CD4-positive, alpha-beta T cell (primary cell): Measurements from ENCODE around the gene REXO1. TPM values are rescaled to one million over a fixed set of nuclear protein-coding genes. Genes with fewer than 3 reads are reported as not detected.

ENCODE experiments used
- ATAC-seq: fragments of 200-7000 bp; cut with Tn5 transposase; one replicate; pipeline ENCODE4 v1.10.0; 2022; ENCODE audit warnings: mild to moderate bottlenecking; ENCODE audit not compliant: poor library complexity
- CTCF ChIA-PET: fragments of 350-600 bp; sonication (Branson Sonifier 250); formaldehyde crosslinking; loops from one replicate; lab custom pipeline; 2021; ENCODE audit warnings: antibody characterized with exemption, inconsistent platforms; lab: Charles Lee
- POLR2A ChIA-PET: fragments of 350-600 bp; sonication (Branson Sonifier 250); formaldehyde crosslinking; loops from one replicate; lab custom pipeline; 2021; ENCODE audit warnings: antibody characterized with exemption, inconsistent platforms; lab: Charles Lee
- DNase-seq, 14 experiments: peaks; one replicate each; pipeline ENCODE4 v3.0.0-alpha.2; 2013 to 2020; ENCODE audit warnings: mixed read lengths in 2 of 14
- H3K27ac ChIP-seq, 2 donors: one replicate each; pipeline versions ENCODE4 v1.5.1 to v1.7.0; 2013; ENCODE audit warnings: low read length in 2 of 2, low read depth in 1 of 2, mild to moderate bottlenecking in 1 of 2
- H3K27me3 ChIP-seq, 2 experiments: 1 replicate in 1 of 2; 2 replicates in 1 of 2; pipeline versions ENCODE4 v1.6.1 to v1.7.0; 2013; ENCODE audit warnings: low read length in 2 of 2, control low read depth in 1 of 2, mild to moderate bottlenecking in 1 of 2, moderate library complexity in 1 of 2; ENCODE audit not compliant: insufficient read depth in 2 of 2, control insufficient read depth in 1 of 2
- H3K36me3 ChIP-seq: one replicate; pipeline ENCODE4 v1.6.1; 2013; ENCODE audit warnings: low read length, control low read depth; ENCODE audit not compliant: insufficient read depth
- H3K4me1 ChIP-seq: one replicate; pipeline ENCODE4 v1.6.1; 2013; ENCODE audit warnings: low read length, control low read depth; ENCODE audit not compliant: insufficient read depth
- H3K4me3 ChIP-seq: one replicate; pipeline ENCODE4 v1.5.1; 2013; ENCODE audit warnings: mild to moderate bottlenecking, low read length, moderate library complexity
- H3K9me3 ChIP-seq, 2 experiments: 1 replicate in 1 of 2; 2 replicates in 1 of 2; pipeline versions ENCODE4 v1.6.1 to v1.7.0; 2013; ENCODE audit warnings: low read length in 2 of 2, mild to moderate bottlenecking in 2 of 2, control low read depth in 1 of 2, moderate library complexity in 1 of 2; ENCODE audit not compliant: control insufficient read depth in 1 of 2, insufficient read depth in 1 of 2
- H3K27ac Mint-ChIP-seq: one replicate; pipeline ENCODE4 v1.8.0; 2020; ENCODE audit warnings: mixed read lengths
- H3K27me3 Mint-ChIP-seq: one replicate; pipeline ENCODE4 v1.8.0; 2021; ENCODE audit warnings: mixed read lengths
- H3K36me3 Mint-ChIP-seq: one replicate; pipeline ENCODE4 v1.8.0; 2021; ENCODE audit warnings: low read depth, mixed read lengths
- H3K4me1 Mint-ChIP-seq: one replicate; pipeline ENCODE4 v1.8.0; 2021; ENCODE audit warnings: low read depth, mixed read lengths
- H3K4me3 Mint-ChIP-seq: one replicate; pipeline ENCODE4 v1.8.0; 2020; ENCODE audit warnings: mild to moderate bottlenecking, mixed read lengths
- H3K9me3 Mint-ChIP-seq: one replicate; pipeline ENCODE4 v1.8.0; 2020; ENCODE audit warnings: mixed read lengths
- intact Hi-C, 2 experiments: fragments of 100-400 bp; cut with DNase I in 1 of 2; cut with micrococcal nuclease in 1 of 2; formaldehyde crosslinking; loops; one replicate each; pipeline versions ENCODE4 v1.15.1 to v1.9.0; 2023 to 2025; cut with DNase I, micrococcal nuclease
- total RNA-seq, 174 experiments: library from RNA in 2 of 174; stranded (reverse) in 2 of 174; gene quantifications; one replicate each; pipeline ENCODE4 v1.2.3 and lab custom pipeline; 2021 to 2026
- TF ChIP-seq, protein P1 (sequence below): fragments of 200-600 bp; IDR thresholded peaks from one replicate; pipeline ENCODE4 v1.8.0; 2022; ENCODE audit warnings: antibody characterized with exemption, mild to moderate bottlenecking

The REXO1 gene
- total RNA-seq, 2 experiments from 2014 or later, result 106 to 114 TPM

DNA sequence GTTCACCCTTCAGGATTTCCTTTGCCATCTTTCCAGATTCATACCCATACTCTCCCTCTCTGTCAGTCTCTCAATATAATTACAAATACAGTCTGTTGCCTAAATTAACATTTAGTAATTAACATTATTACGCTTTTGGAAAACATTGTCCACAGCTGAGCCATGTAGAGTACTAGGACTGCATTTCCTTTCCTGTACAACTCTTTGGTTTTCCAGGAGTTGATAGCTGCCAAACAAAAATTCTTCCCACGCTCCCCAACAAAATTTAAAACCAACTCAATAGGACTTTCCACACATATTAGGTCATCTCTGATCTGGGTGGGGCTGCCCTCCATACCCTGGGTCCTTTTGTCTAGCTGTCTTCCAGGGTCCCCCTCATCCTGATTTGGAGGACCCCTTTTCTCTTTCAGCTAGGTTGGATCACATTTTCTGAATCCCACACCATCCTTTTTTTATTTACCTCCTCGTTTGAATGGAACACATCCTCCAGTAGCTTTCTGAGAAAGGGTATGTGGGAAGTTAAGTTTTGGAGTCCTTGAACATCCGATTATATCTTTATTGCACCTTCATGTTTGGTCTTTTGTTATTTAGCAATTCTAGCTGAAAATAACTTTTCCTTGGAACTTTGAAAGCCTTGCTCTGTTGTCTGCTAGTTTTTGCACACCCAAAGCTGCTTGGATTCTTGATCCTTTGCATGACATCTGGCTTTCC is 77.3 kb downstream of the REXO1 start:
- no peak overlapping the region for H3K4me3 Mint-ChIP-seq
- Histone ChIP-seq H3K9me3 (peaks cover 15 to 55% of the 10 kb centered on the region in 2 experiments), H3K27me3 (peaks cover 73 to 88% of the 10 kb centered on the region in 2 experiments), H3K4me3 (no peak overlapping the region), H3K27ac (no peak overlapping the region), H3K4me1 (peaks cover 9% of the 10 kb centered on the region), H3K36me3 (no peaks in the 10 kb centered on the region)
- no peak overlapping the region for H3K27ac Mint-ChIP-seq
- ChIA-PET CTCF (interaction anchor here (2.1 kb wide), 1 partner anchor 225 kb away, joined by 8 read pairs; no protein-coding TSS in a partner anchor), POLR2A (no interaction called here)
- TF ChIP-seq, protein P1, sequence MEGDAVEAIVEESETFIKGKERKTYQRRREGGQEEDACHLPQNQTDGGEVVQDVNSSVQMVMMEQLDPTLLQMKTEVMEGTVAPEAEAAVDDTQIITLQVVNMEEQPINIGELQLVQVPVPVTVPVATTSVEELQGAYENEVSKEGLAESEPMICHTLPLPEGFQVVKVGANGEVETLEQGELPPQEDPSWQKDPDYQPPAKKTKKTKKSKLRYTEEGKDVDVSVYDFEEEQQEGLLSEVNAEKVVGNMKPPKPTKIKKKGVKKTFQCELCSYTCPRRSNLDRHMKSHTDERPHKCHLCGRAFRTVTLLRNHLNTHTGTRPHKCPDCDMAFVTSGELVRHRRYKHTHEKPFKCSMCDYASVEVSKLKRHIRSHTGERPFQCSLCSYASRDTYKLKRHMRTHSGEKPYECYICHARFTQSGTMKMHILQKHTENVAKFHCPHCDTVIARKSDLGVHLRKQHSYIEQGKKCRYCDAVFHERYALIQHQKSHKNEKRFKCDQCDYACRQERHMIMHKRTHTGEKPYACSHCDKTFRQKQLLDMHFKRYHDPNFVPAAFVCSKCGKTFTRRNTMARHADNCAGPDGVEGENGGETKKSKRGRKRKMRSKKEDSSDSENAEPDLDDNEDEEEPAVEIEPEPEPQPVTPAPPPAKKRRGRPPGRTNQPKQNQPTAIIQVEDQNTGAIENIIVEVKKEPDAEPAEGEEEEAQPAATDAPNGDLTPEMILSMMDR, result no peak
- peaks cover 82% of the 10 kb centered on the region for H3K27me3 Mint-ChIP-seq
- peaks cover 11% of the 10 kb centered on the region for H3K9me3 Mint-ChIP-seq
- ATAC-seq, result no peak
- DNase-seq, result no peak
- no peaks in the 10 kb centered on the region for H3K4me1 Mint-ChIP-seq
- H3K36me3 Mint-ChIP-seq, result no peaks in the 10 kb centered on the region
- intact Hi-C loops, result no loop called here

DNA sequence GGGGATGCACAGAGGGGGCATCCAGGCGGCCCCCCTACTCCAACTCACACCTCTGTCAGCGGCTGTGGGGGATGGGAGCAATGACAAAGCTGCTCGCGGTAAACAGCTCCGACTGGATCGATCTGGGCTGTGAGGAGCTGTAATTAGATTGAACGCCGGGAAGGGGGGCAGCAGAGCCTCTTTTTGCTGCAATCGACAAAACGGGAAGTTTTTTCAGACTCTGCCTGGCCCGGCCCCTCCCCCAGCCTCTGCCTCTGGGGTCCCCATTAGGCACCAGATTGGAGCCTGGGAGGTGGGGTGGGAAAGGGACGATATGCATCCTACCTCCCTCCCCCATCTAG is 78.7 kb downstream of the REXO1 start:
- ATAC-seq (no peak), DNase-seq (no peak)
- Mint-ChIP-seq H3K4me3 (no peak overlapping the region), H3K27me3 (peaks cover 87% of the 10 kb centered on the region), H3K27ac (no peak overlapping the region), H3K9me3 (peaks cover 11% of the 10 kb centered on the region), H3K36me3 (no peaks in the 10 kb centered on the region), H3K4me1 (no peaks in the 10 kb centered on the region)
- peaks cover 9% of the 10 kb centered on the region for H3K4me1 ChIP-seq
- ChIA-PET CTCF (interaction anchor here (2.1 kb wide), 1 partner anchor 223 kb away, joined by 8 read pairs; no protein-coding TSS in a partner anchor), POLR2A (no interaction called here)
- no peak overlapping the region for H3K27ac ChIP-seq
- intact Hi-C loops, result no loop called here
- peaks cover 15 to 54% of the 10 kb centered on the region in 2 experiments for H3K9me3 ChIP-seq
- H3K36me3 ChIP-seq, result no peaks in the 10 kb centered on the region
- no peak overlapping the region for H3K4me3 ChIP-seq
- H3K27me3 ChIP-seq, result peaks cover 78 to 88% of the 10 kb centered on the region in 2 experiments
- TF ChIP-seq, protein P1, result no peak

DNA sequence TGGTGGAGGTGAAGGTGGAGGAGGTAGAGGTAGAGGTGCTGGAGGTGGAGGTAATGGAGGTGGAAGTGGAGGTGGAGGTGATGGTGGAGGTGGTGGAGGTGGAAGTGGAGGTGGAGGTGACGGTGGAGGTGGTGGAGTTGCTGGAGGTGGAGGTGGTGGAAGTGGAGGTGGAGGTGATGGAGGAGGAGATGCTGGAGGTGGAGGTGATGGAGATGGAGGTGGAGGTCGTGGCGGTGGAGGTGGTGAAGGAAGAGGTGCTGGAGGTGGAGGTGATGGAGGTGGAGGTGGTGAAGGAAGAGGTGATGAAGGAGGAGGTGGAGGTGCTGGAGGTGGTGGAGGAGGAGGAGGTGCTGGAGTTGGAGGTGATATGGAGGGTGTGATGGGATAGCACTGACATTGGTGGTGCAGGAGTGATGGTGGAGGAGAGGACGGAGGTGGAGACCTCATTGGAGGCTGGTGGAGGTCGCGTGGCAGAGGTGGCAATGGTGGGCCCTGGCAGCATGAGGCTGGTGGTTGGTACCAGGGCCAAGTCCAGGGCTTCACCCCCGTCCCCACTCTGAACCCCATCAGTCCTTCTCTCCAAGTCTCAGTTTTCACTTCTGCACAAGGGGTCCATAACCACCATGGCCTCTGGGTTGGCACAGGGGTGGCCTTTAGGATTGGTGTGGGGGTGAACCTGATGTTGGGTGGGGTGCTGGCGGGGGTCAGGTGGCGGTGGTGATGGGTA is 79.2 kb downstream of the REXO1 start:
- no peaks in the 10 kb centered on the region for H3K4me1 Mint-ChIP-seq
- H3K27me3 ChIP-seq, result peaks cover 77 to 88% of the 10 kb centered on the region in 2 experiments
- H3K4me1 ChIP-seq, result peaks cover 9% of the 10 kb centered on the region
- peaks cover 15 to 51% of the 10 kb centered on the region in 2 experiments for H3K9me3 ChIP-seq
- H3K27ac Mint-ChIP-seq, result no peak overlapping the region
- H3K4me3 Mint-ChIP-seq, result no peak overlapping the region
- peaks cover 11% of the 10 kb centered on the region for H3K9me3 Mint-ChIP-seq
- no peak for DNase-seq
- peaks cover 87% of the 10 kb centered on the region for H3K27me3 Mint-ChIP-seq
- ChIA-PET CTCF (no interaction called here), POLR2A (no interaction called here)
- H3K36me3 Mint-ChIP-seq, result no peaks in the 10 kb centered on the region
- no peak for ATAC-seq
- TF ChIP-seq, protein P1, result no peak
- no peak overlapping the region for H3K4me3 ChIP-seq
- H3K36me3 ChIP-seq, result no peaks in the 10 kb centered on the region
- no peak overlapping the region for H3K27ac ChIP-seq
- intact Hi-C loops, result no loop called here
